HCT116 (cell line): ENCODE results near the gene DPYD. TPM values are rescaled to one million over a fixed set of nuclear protein-coding genes. Genes with fewer than 3 reads are reported as not detected.

Experiments used
- ATAC-seq: fragments of 200-7000 bp; cut with Tn5 transposase; 2 replicates; pipeline ENCODE4 v1.9.1; 2020; ENCODE audit warnings: mild to moderate bottlenecking, moderate library complexity
- BruUV-seq: library from RNA; stranded (reverse); fragments of 400-500 nt; replicated peaks from 2 replicates; lab custom pipeline; 2021; lab: Mats Ljungman, UMichigan
- CTCF ChIA-PET: fragments of 300-600 bp; sonication (Branson Sonifier 250); formaldehyde crosslinking; loops from one replicate; lab custom pipeline; 2021; ENCODE audit warnings: antibody characterized with exemption; lab: Charles Lee
- POLR2A ChIA-PET: fragments of 300-600, 350-600 bp; sonication (Branson Sonifier 250); formaldehyde crosslinking; loops from one replicate; lab custom pipeline; 2021; ENCODE audit warnings: antibody characterized with exemption; lab: Charles Lee
- RAD21 ChIA-PET, 2 experiments: fragments of 300-600 bp; sonication (Branson Sonifier 250); formaldehyde crosslinking; loops; one replicate each; lab custom pipeline; 2023; ENCODE audit warnings: low total read pairs in 2 of 2; ENCODE audit not compliant: uncharacterized antibody in 2 of 2, unreplicated experiment in 2 of 2, low non-redundant PET in 1 of 2; lab: Charles Lee
- DNase-seq: peaks from one replicate; pipeline ENCODE4 v3.0.0-alpha.2; 2010; ENCODE audit warnings: low read depth, low spot score
- H2AFZ ChIP-seq: fragments of 200-600 bp; shearing (Covaris generic), sonication (generic); 2 replicates; pipeline ENCODE4 v1.6.1; 2017; ENCODE audit warnings: low read depth, mixed run types, mixed read lengths, antibody characterized with exemption, low read length; ENCODE audit not compliant: poor library complexity, severe bottlenecking
- H3K27ac ChIP-seq: 2 replicates; pipeline ENCODE4 v1.5.1; 2012; ENCODE audit warnings: low read depth, low read length
- H3K27me3 ChIP-seq: fragments of 200-600 bp; sonication (generic); 2 replicates; pipeline ENCODE4 v1.6.1; 2016; ENCODE audit warnings: mixed run types, low read length, mixed read lengths; ENCODE audit not compliant: insufficient read depth
- H3K36me3 ChIP-seq, 2 experiments: fragments of 200-500 bp in 1 of 2; fragments of 200-600 bp in 1 of 2; sonication (Bioruptor generic) in 1 of 2; sonication (generic) in 1 of 2; 2 replicates each; pipeline versions ENCODE4 v1.5.1 to v1.6.1; 2014 to 2016; ENCODE audit warnings: low read length in 2 of 2, inconsistent platforms in 1 of 2, mixed read lengths in 1 of 2, mixed run types in 1 of 2; ENCODE audit not compliant: insufficient read depth in 2 of 2, control insufficient read depth in 1 of 2
- H3K4me1 ChIP-seq, 2 experiments: fragments of 200-600 bp in 1 of 2; sonication (generic) in 1 of 2; 2 replicates each; pipeline versions ENCODE4 v1.5.1 to v1.6.1; 2012 to 2017; ENCODE audit warnings: low read length in 2 of 2, inconsistent platforms in 1 of 2, mild to moderate bottlenecking in 1 of 2, mixed read lengths in 1 of 2, mixed run types in 1 of 2, moderate library complexity in 1 of 2; ENCODE audit not compliant: insufficient read depth in 2 of 2, control insufficient read depth in 1 of 2
- H3K4me2 ChIP-seq: fragments of 200-600 bp; sonication (generic); 2 replicates; pipeline ENCODE4 v1.6.1; 2017; ENCODE audit warnings: mixed run types, low read length, mixed read lengths
- H3K4me3 ChIP-seq, 2 experiments: fragments of 200-600 bp in 1 of 2; sonication (generic) in 1 of 2; replicated peaks in 1 of 2; 2 replicates each; pipeline ENCODE4 v1.5.1; 2011 to 2016; ENCODE audit warnings: low read length in 2 of 2, control low read depth in 1 of 2, low read depth in 1 of 2, mild to moderate bottlenecking in 1 of 2, mixed read lengths in 1 of 2, mixed run types in 1 of 2
- H3K79me2 ChIP-seq: fragments of 200-600 bp; sonication (generic); 2 replicates; pipeline ENCODE4 v1.6.1; 2017; ENCODE audit warnings: mild to moderate bottlenecking, mixed run types, low read length, moderate library complexity, mixed read lengths; ENCODE audit not compliant: insufficient read depth
- H3K9ac ChIP-seq: fragments of 200-600 bp; sonication (generic); 2 replicates; pipeline ENCODE4 v1.6.1; 2016; ENCODE audit warnings: low read length, mixed read lengths
- H3K9me2 ChIP-seq: fragments of 200-600 bp; sonication (generic), shearing (Covaris generic); 2 replicates; pipeline ENCODE4 v1.6.1; 2017; ENCODE audit warnings: mixed run types, mild to moderate bottlenecking, moderate library complexity; ENCODE audit not compliant: insufficient read depth
- H3K9me3 ChIP-seq, 2 experiments: fragments of 200-500 bp in 1 of 2; fragments of 200-600 bp in 1 of 2; sonication (Bioruptor generic) in 1 of 2; sonication (generic) in 1 of 2; 2 replicates each; pipeline ENCODE4 v1.6.1; 2014 to 2017; ENCODE audit warnings: low read length in 2 of 2, mixed read lengths in 2 of 2, inconsistent platforms in 1 of 2, low read depth in 1 of 2, mild to moderate bottlenecking in 1 of 2, mixed run types in 1 of 2, moderate library complexity in 1 of 2; ENCODE audit not compliant: control insufficient read depth in 1 of 2, insufficient read depth in 1 of 2
- H4K20me1 ChIP-seq: fragments of 200-600 bp; sonication (generic), shearing (Covaris generic); 2 replicates; pipeline ENCODE4 v1.6.1; 2017; ENCODE audit warnings: mixed run types, mild to moderate bottlenecking, moderate library complexity; ENCODE audit not compliant: insufficient read depth
- CBX3 ChIP-seq: IDR thresholded peaks from 2 replicates; pipeline ENCODE4 v1.6.1; 2012; ENCODE audit warnings: low read depth
- EGR1 ChIP-seq: IDR thresholded peaks from 2 replicates; pipeline ENCODE4 v1.6.1; 2012; ENCODE audit warnings: low read depth
- EZH2 ChIP-seq: fragments of 200-600 bp; sonication (generic); IDR thresholded peaks from 2 replicates; pipeline ENCODE4 v1.6.1; 2017; ENCODE audit warnings: antibody characterized with exemption, mixed run types
- EZH2phosphoT487 ChIP-seq: fragments of 200-600 bp; IDR thresholded peaks from 2 replicates; pipeline ENCODE4 v1.6.1; 2018; ENCODE audit warnings: antibody characterized with exemption, borderline replicate concordance
- FOSL1 ChIP-seq: IDR thresholded peaks from 2 replicates; pipeline ENCODE4 v1.6.1; 2012; ENCODE audit warnings: low read depth
- JUND ChIP-seq: IDR thresholded peaks from 2 replicates; pipeline ENCODE4 v1.6.1; 2012
- POLR2A ChIP-seq: IDR thresholded peaks from 2 replicates; pipeline ENCODE4 v1.7.0; 2011; ENCODE audit warnings: borderline replicate concordance; ENCODE audit not compliant: insufficient read depth, insufficient read length; ENCODE audit errors: extremely low read depth
- POLR2AphosphoS5 ChIP-seq: IDR thresholded peaks from 2 replicates; pipeline ENCODE4 v1.6.1; 2011; ENCODE audit warnings: mild to moderate bottlenecking, low read depth, low read length, moderate library complexity
- SRF ChIP-seq: IDR thresholded peaks from 2 replicates; pipeline ENCODE4 v1.6.1; 2012; ENCODE audit warnings: low read depth
- TCF7L2 ChIP-seq: IDR thresholded peaks from 2 replicates; pipeline ENCODE4 v1.7.0; 2011; ENCODE audit warnings: borderline replicate concordance, inconsistent platforms; ENCODE audit not compliant: insufficient read depth, insufficient read length; ENCODE audit errors: extremely low read depth
- YY1 ChIP-seq: IDR thresholded peaks from 2 replicates; pipeline ENCODE4 v1.6.1; 2011; ENCODE audit warnings: low read length, low read depth, moderate library complexity, mild to moderate bottlenecking; ENCODE audit not compliant: insufficient replicate concordance; ENCODE audit errors: extremely low read depth
- ZFX ChIP-seq: fragments of 450-650 bp; IDR thresholded peaks from 2 replicates; pipeline ENCODE4 v1.6.1; 2017
- intact Hi-C: fragments of 100-400 bp; cut with micrococcal nuclease; formaldehyde crosslinking; loops from 2 replicates; pipeline ENCODE4 v1.10.0; 2022
- total RNA-seq: library from RNA; stranded (reverse); gene quantifications from one replicate; pipeline ENCODE4 v1.2.1, GENCODE V29; 2021; ENCODE audit not compliant: unreplicated experiment
- TF ChIP-seq, protein P1 (sequence below), 3 experiments: fragments of 200-600 bp in 1 of 3; sonication (generic) in 1 of 3; IDR thresholded peaks in 2 of 3; conservative IDR thresholded peaks in 1 of 3; 2 replicates each; pipeline ENCODE4 v1.5.1; 2012 to 2017; ENCODE audit warnings: low read depth in 2 of 3, low read length in 2 of 3, antibody characterized with exemption in 1 of 3, borderline replicate concordance in 1 of 3, control low read depth in 1 of 3, mild to moderate bottlenecking in 1 of 3, mixed read lengths in 1 of 3, mixed run types in 1 of 3, moderate library complexity in 1 of 3; ENCODE audit not compliant: insufficient read depth in 1 of 3
- TF ChIP-seq, protein P2 (sequence below): IDR thresholded peaks from 2 replicates; pipeline ENCODE4 v1.6.1; 2012; ENCODE audit warnings: low read depth

DPYD gene
- total RNA-seq, 1 experiment from 2014 or later = 1.7 TPM

DNA sequence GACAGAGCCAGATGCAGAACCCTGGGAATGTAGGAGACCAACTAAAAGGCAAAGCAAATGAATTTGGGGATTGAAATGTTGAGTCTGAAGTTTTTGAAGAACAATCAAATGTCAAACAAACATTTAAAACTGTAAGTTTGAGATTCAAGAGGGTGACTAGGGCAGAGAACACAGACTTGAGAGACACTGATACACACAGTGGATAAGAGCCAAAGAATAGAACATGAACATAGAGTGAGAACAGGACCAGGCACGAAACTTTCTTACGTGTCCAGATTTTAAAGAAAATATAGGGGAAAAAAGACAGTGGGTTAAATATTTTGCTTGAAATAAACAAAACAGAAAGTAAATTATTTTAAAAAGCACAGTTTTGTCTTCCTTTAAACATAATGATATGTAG, 115.7 kb downstream of the DPYD start (continued):
- TF ChIP-seq POLR2A (no peak), EGR1 (no peak), YY1 (no peak), EZH2phosphoT487 (no peak), POLR2AphosphoS5 (no peak), SRF (no peak), TCF7L2 (no peak), EZH2 (no peak), JUND (no peak)

DNA sequence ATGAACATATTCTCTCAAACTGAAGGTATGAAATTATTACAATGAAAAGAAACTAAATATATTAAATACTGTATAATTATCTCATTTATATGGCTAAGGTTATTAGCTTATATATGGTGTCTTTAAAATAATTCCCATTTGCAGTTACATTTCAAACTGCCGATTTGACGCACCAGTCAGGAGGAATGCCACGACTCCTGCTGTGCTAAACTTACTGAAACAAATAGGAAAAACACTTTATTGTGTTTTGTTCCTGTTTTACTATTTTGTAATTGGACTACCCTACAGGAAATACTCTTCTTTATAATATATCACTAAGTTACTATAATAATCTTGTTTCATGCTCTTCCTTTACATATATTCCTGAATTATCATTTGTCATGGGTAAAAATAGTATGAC, 117.8 kb downstream of the DPYD start:
- H3K36me3 ChIP-seq = no peaks in the 10 kb centered on the region
- no peaks in the 10 kb centered on the region for H3K79me2 ChIP-seq
- no peaks in the 10 kb centered on the region for H3K4me1 ChIP-seq
- no peak overlapping the region for H2AFZ ChIP-seq
- H3K4me3 ChIP-seq = no peak overlapping the region
- no peak for DNase-seq
- no peak overlapping the region for H3K27ac ChIP-seq
- RAD21 ChIA-PET = no interaction called here
- TF ChIP-seq YY1 (no peak), EZH2 (no peak), CBX3 (no peak), FOSL1 (no peak), ZFX (no peak)
- TF ChIP-seq, protein P1, sequence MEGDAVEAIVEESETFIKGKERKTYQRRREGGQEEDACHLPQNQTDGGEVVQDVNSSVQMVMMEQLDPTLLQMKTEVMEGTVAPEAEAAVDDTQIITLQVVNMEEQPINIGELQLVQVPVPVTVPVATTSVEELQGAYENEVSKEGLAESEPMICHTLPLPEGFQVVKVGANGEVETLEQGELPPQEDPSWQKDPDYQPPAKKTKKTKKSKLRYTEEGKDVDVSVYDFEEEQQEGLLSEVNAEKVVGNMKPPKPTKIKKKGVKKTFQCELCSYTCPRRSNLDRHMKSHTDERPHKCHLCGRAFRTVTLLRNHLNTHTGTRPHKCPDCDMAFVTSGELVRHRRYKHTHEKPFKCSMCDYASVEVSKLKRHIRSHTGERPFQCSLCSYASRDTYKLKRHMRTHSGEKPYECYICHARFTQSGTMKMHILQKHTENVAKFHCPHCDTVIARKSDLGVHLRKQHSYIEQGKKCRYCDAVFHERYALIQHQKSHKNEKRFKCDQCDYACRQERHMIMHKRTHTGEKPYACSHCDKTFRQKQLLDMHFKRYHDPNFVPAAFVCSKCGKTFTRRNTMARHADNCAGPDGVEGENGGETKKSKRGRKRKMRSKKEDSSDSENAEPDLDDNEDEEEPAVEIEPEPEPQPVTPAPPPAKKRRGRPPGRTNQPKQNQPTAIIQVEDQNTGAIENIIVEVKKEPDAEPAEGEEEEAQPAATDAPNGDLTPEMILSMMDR (IDR thresholded peaks at IDR 0.05 in 2 of 3, conservative IDR thresholded peaks at IDR 0.05 in 1 of 3; ENCODE audit: borderline replicate concordance in 1 of 3, insufficient read depth in 1 of 3, low read depth in 2 of 3, low read length in 2 of 3) = no peak
- TF ChIP-seq, protein P2, sequence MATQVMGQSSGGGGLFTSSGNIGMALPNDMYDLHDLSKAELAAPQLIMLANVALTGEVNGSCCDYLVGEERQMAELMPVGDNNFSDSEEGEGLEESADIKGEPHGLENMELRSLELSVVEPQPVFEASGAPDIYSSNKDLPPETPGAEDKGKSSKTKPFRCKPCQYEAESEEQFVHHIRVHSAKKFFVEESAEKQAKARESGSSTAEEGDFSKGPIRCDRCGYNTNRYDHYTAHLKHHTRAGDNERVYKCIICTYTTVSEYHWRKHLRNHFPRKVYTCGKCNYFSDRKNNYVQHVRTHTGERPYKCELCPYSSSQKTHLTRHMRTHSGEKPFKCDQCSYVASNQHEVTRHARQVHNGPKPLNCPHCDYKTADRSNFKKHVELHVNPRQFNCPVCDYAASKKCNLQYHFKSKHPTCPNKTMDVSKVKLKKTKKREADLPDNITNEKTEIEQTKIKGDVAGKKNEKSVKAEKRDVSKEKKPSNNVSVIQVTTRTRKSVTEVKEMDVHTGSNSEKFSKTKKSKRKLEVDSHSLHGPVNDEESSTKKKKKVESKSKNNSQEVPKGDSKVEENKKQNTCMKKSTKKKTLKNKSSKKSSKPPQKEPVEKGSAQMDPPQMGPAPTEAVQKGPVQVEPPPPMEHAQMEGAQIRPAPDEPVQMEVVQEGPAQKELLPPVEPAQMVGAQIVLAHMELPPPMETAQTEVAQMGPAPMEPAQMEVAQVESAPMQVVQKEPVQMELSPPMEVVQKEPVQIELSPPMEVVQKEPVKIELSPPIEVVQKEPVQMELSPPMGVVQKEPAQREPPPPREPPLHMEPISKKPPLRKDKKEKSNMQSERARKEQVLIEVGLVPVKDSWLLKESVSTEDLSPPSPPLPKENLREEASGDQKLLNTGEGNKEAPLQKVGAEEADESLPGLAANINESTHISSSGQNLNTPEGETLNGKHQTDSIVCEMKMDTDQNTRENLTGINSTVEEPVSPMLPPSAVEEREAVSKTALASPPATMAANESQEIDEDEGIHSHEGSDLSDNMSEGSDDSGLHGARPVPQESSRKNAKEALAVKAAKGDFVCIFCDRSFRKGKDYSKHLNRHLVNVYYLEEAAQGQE = no peak
- H3K27me3 ChIP-seq = no peaks in the 10 kb centered on the region
- no peaks in the 10 kb centered on the region for H3K9me3 ChIP-seq
- CTCF ChIA-PET = no interaction called here
- intact Hi-C loops = no loop called here
- no peak overlapping the region for H3K9ac ChIP-seq
- ATAC-seq = no peak
- POLR2A ChIA-PET = no interaction called here
- H3K9me2 ChIP-seq = no peaks in the 10 kb centered on the region
- H3K4me2 ChIP-seq = no peak overlapping the region
- no TSS peak for BruUV-seq
- no peaks in the 10 kb centered on the region for H4K20me1 ChIP-seq
